Measurements from ENCODE around the gene CCDC18. TPM values are rescaled to one million over a fixed set of nuclear protein-coding genes. Genes with fewer than 3 reads are reported as not detected.

The CCDC18 gene
- total RNA-seq, 1 donor from 2014 or later: 6.9 TPM

- Mint-ChIP-seq H3K4me3 (ENCODE audit: unreplicated experiment) (no peak overlapping the region), H3K9me3 (ENCODE audit: unreplicated experiment) (no peaks in the 10 kb centered on the region), H3K36me3 (ENCODE audit: unreplicated experiment) (peaks cover 5% of the 10 kb centered on the region), H3K4me1 (ENCODE audit: unreplicated experiment) (peaks cover 12% of the 10 kb centered on the region), H3K27me3 (ENCODE audit: unreplicated experiment) (no peaks in the 10 kb centered on the region), H3K27ac (ENCODE audit: unreplicated experiment) (peak overlapping the region; percentile 5)
- no peak for TF ChIP-seq CTCF (IDR thresholded peaks at IDR 0.05)
- no peak for DNase-seq (ENCODE audit: extremely low spot score, unreplicated experiment)
These were observed 144.3 kb downstream of the CCDC18 start for GRCh38 chr1:93324486-93325464.

Other genes starting within 250 kb of the CCDC18 start
- 6.3 and 6.7 TPM in 2 replicates for gene DIPK1A, start 219.3 kb upstream of the CCDC18 start, total RNA-seq
- gene MTF2, start 101.4 kb upstream of the CCDC18 start, total RNA-seq: 24.9 and 26.2 TPM in 2 replicates
- gene TMED5, start 311 bp upstream of the CCDC18 start, total RNA-seq: 27.1 and 31.5 TPM in 2 replicates
- gene DR1, start 165.2 kb downstream of the CCDC18 start, total RNA-seq: 60.9 and 61.7 TPM in 2 replicates